ENCODE results near the gene IGFBP7.

The IGFBP7 gene

DNA sequence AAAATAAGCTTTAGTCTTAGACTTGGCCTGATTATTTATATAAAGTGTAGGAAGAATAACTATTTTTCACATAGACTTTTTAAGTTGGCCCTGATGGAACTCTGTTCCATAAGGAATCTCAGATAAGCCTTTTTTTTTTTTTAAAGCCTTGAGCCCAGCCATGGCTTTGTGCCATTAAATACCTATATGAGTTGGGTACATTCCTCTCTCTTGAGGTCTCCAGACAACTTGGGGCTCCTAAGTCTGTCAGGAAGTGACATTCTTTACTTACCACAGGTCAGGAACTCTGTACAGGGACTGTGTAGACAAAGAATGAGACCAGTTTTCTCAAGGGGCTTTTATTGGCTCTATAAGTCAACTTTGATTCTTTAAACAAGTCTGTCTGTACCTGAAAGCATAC, 27.1 kb upstream of the IGFBP7 start:
- Histone ChIP-seq H3K27me3 (ENCODE audit: insufficient read depth, low read length, poor library complexity) (no peaks in the 10 kb centered on the region), H3K4me2 (ENCODE audit: low read length) (no peak overlapping the region), H3K27ac (ENCODE audit: low read depth, low read length) (no peak overlapping the region), H4K8ac (ENCODE audit: low read depth, low read length) (no peak overlapping the region), H3K56ac (ENCODE audit: low read length) (no peak overlapping the region), H3K23ac (ENCODE audit: low read length) (no peak overlapping the region), H2BK120ac (ENCODE audit: low read depth, low read length) (no peak overlapping the region), H3K4ac (ENCODE audit: low read depth, low read length) (no peak overlapping the region), H3K36me3 (ENCODE audit: control insufficient read depth, insufficient read depth, low read length) (no peaks in the 10 kb centered on the region), H4K5ac (ENCODE audit: low read length) (no peak overlapping the region), H3K79me2 (ENCODE audit: control insufficient read depth, insufficient read depth, low read length) (no peaks in the 10 kb centered on the region), H2AK5ac (ENCODE audit: low read length) (no peak overlapping the region), H3K79me1 (ENCODE audit: low read length) (no peaks in the 10 kb centered on the region), H3K18ac (ENCODE audit: low read length) (no peak overlapping the region), H2BK5ac (ENCODE audit: low read length) (no peak overlapping the region), H2BK15ac (replicated peaks; ENCODE audit: low read depth) (no peak overlapping the region), H3K4me3 (ENCODE audit: low read length) (no peak overlapping the region), H3K9ac (ENCODE audit: low read length) (no peak overlapping the region), H3K4me1 (ENCODE audit: control insufficient read depth, low read depth, low read length) (no peaks in the 10 kb centered on the region)
- DNase-seq, result no peak

DNA sequence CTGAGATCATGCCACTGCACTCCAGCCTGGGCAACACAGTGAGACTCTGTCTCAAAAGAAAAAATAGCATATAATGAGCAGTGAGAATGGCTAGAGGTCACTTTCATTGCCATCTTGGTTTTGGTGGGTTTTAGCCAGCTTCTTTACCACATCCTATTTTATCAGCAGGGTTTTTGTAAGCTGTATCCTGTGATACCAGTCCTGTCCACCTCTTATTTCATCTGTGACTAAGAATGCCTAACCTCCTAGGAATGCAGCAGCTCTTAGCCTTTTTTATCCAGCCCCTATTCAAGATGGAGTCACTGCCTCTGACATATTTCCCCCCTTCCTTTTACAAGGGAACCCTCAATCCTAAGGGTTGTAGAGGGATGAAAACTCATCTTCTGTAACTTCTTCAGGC, 26.1 kb upstream of the IGFBP7 start:
- Histone ChIP-seq H3K36me3 (ENCODE audit: control insufficient read depth, insufficient read depth, low read length) (no peaks in the 10 kb centered on the region), H3K27me3 (ENCODE audit: insufficient read depth, low read length, poor library complexity) (no peaks in the 10 kb centered on the region), H3K23ac (ENCODE audit: low read length) (no peak overlapping the region), H3K27ac (ENCODE audit: low read depth, low read length) (no peak overlapping the region), H4K8ac (ENCODE audit: low read depth, low read length) (no peak overlapping the region), H3K4me3 (ENCODE audit: low read length) (no peak overlapping the region), H2BK15ac (replicated peaks; ENCODE audit: low read depth) (no peak overlapping the region), H3K9ac (ENCODE audit: low read length) (no peak overlapping the region), H2BK120ac (ENCODE audit: low read depth, low read length) (no peak overlapping the region), H3K4ac (ENCODE audit: low read depth, low read length) (no peak overlapping the region), H2BK5ac (ENCODE audit: low read length) (no peak overlapping the region), H4K5ac (ENCODE audit: low read length) (no peak overlapping the region), H3K4me1 (ENCODE audit: control insufficient read depth, low read depth, low read length) (no peaks in the 10 kb centered on the region), H2AK5ac (ENCODE audit: low read length) (no peak overlapping the region), H3K79me1 (ENCODE audit: low read length) (no peaks in the 10 kb centered on the region), H3K79me2 (ENCODE audit: control insufficient read depth, insufficient read depth, low read length) (no peaks in the 10 kb centered on the region), H3K56ac (ENCODE audit: low read length) (no peak overlapping the region), H3K4me2 (ENCODE audit: low read length) (no peak overlapping the region), H3K18ac (ENCODE audit: low read length) (no peak overlapping the region)
- no peak for DNase-seq

- no peaks in the 10 kb centered on the region for H3K79me2 ChIP-seq (ENCODE audit: control insufficient read depth, insufficient read depth, low read length)
- no CpG with 5 or more reads among the region's 2 CpGs for WGBS (ENCODE audit: extremely low coverage, insufficient coverage, low lambda C conversion rate)
- no peak overlapping the region for H2BK5ac ChIP-seq (ENCODE audit: low read length)
- no peaks in the 10 kb centered on the region for H3K79me1 ChIP-seq (ENCODE audit: low read length)
- no peak overlapping the region for H3K56ac ChIP-seq (ENCODE audit: low read length)
- no peak overlapping the region for H3K4me2 ChIP-seq (ENCODE audit: low read length)
- H3K27me3 ChIP-seq (ENCODE audit: insufficient read depth, low read length, poor library complexity), result no peaks in the 10 kb centered on the region
- no peak overlapping the region for H3K18ac ChIP-seq (ENCODE audit: low read length)
- no peaks in the 10 kb centered on the region for H3K4me1 ChIP-seq (ENCODE audit: control insufficient read depth, low read depth, low read length)
- H3K9ac ChIP-seq (ENCODE audit: low read length), result no peak overlapping the region
- no peak overlapping the region for H4K5ac ChIP-seq (ENCODE audit: low read length)
- H3K4me3 ChIP-seq (ENCODE audit: low read length), result no peak overlapping the region
- no peaks in the 10 kb centered on the region for H3K36me3 ChIP-seq (ENCODE audit: control insufficient read depth, insufficient read depth, low read length)
- no peak overlapping the region for H4K8ac ChIP-seq (ENCODE audit: low read depth, low read length)
- DNase-seq, result no peak
- no peak overlapping the region for H3K27ac ChIP-seq (ENCODE audit: low read depth, low read length)
- no peak overlapping the region for H3K23ac ChIP-seq (ENCODE audit: low read length)
- no peak overlapping the region for H2BK15ac ChIP-seq (replicated peaks; ENCODE audit: low read depth)
- H2BK120ac ChIP-seq (ENCODE audit: low read depth, low read length), result no peak overlapping the region
- no peak overlapping the region for H3K4ac ChIP-seq (ENCODE audit: low read depth, low read length)
- no peak overlapping the region for H2AK5ac ChIP-seq (ENCODE audit: low read length)
Measured at GRCh38 chr4:57132743-57133137, 22.6 kb upstream of the IGFBP7 start.

GRCh38 chr4:57131849-57132742, 21.9 kb upstream of the IGFBP7 start:
- H2BK120ac ChIP-seq (ENCODE audit: low read depth, low read length), result no peak overlapping the region
- H3K4me1 ChIP-seq (ENCODE audit: control insufficient read depth, low read depth, low read length), result no peaks in the 10 kb centered on the region
- no peak overlapping the region for H3K23ac ChIP-seq (ENCODE audit: low read length)
- no peaks in the 10 kb centered on the region for H3K79me2 ChIP-seq (ENCODE audit: control insufficient read depth, insufficient read depth, low read length)
- H3K9ac ChIP-seq (ENCODE audit: low read length), result no peak overlapping the region
- no CpG with 5 or more reads among the region's 7 CpGs for WGBS (ENCODE audit: extremely low coverage, insufficient coverage, low lambda C conversion rate)
- H2BK15ac ChIP-seq (replicated peaks; ENCODE audit: low read depth), result no peak overlapping the region
- no peak overlapping the region for H4K8ac ChIP-seq (ENCODE audit: low read depth, low read length)
- no peak overlapping the region for H3K56ac ChIP-seq (ENCODE audit: low read length)
- H2AK5ac ChIP-seq (ENCODE audit: low read length), result no peak overlapping the region
- H3K4me2 ChIP-seq (ENCODE audit: low read length), result no peak overlapping the region
- H3K79me1 ChIP-seq (ENCODE audit: low read length), result no peaks in the 10 kb centered on the region
- H3K4me3 ChIP-seq (ENCODE audit: low read length), result no peak overlapping the region
- peak; percentile 22 for DNase-seq
- no peak overlapping the region for H3K27ac ChIP-seq (ENCODE audit: low read depth, low read length)
- no peaks in the 10 kb centered on the region for H3K36me3 ChIP-seq (ENCODE audit: control insufficient read depth, insufficient read depth, low read length)
- H3K27me3 ChIP-seq (ENCODE audit: insufficient read depth, low read length, poor library complexity), result no peaks in the 10 kb centered on the region
- no peak overlapping the region for H2BK5ac ChIP-seq (ENCODE audit: low read length)
- no peak overlapping the region for H4K5ac ChIP-seq (ENCODE audit: low read length)
- H3K18ac ChIP-seq (ENCODE audit: low read length), result no peak overlapping the region
- H3K4ac ChIP-seq (ENCODE audit: low read depth, low read length), result no peak overlapping the region

GRCh38 chr4:57129477-57129876, 19.3 kb upstream of the IGFBP7 start:
- Histone ChIP-seq H3K9ac (ENCODE audit: low read length) (no peak overlapping the region), H2AK5ac (ENCODE audit: low read length) (no peak overlapping the region), H3K4ac (ENCODE audit: low read depth, low read length) (no peak overlapping the region), H3K4me1 (ENCODE audit: control insufficient read depth, low read depth, low read length) (no peaks in the 10 kb centered on the region), H4K5ac (ENCODE audit: low read length) (no peak overlapping the region), H2BK5ac (ENCODE audit: low read length) (no peak overlapping the region), H2BK15ac (replicated peaks; ENCODE audit: low read depth) (no peak overlapping the region), H3K23ac (ENCODE audit: low read length) (no peak overlapping the region), H3K4me3 (ENCODE audit: low read length) (no peak overlapping the region), H3K4me2 (ENCODE audit: low read length) (no peak overlapping the region), H3K79me1 (ENCODE audit: low read length) (no peaks in the 10 kb centered on the region), H3K18ac (ENCODE audit: low read length) (no peak overlapping the region), H3K27ac (ENCODE audit: low read depth, low read length) (no peak overlapping the region), H2BK120ac (ENCODE audit: low read depth, low read length) (no peak overlapping the region), H3K79me2 (ENCODE audit: control insufficient read depth, insufficient read depth, low read length) (no peaks in the 10 kb centered on the region), H3K56ac (ENCODE audit: low read length) (no peak overlapping the region), H3K27me3 (ENCODE audit: insufficient read depth, low read length, poor library complexity) (no peaks in the 10 kb centered on the region), H3K36me3 (ENCODE audit: control insufficient read depth, insufficient read depth, low read length) (no peaks in the 10 kb centered on the region), H4K8ac (ENCODE audit: low read depth, low read length) (no peak overlapping the region)
- no CpG with 5 or more reads among the region's 1 CpG for WGBS (ENCODE audit: extremely low coverage, insufficient coverage, low lambda C conversion rate)
- no peak for DNase-seq

DNA sequence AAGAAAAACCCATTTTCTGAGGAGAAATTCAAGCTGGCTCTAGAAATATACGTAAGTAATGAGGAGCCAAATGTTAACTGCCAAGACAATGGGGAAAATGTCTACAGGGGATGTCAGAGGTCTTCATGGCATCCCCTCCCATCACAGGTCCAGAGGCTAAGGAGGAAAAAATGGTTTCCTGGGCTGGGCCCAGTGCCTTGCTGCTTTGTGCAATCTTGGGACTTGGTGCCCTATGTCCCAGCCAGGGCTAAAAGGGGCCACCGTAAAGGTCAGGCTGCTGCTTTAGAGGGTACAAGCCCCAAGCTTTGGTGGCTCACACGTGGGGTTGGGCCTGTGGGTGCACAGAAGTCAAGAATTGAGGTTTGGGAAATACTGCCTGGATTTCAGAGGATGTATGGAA, 17.2 kb upstream of the IGFBP7 start:
- no peak overlapping the region for H4K5ac ChIP-seq (ENCODE audit: low read length)
- no peak overlapping the region for H3K4me2 ChIP-seq (ENCODE audit: low read length)
- DNase-seq, result no peak
- WGBS (ENCODE audit: extremely low coverage, insufficient coverage, low lambda C conversion rate), result no CpG with 5 or more reads among the region's 3 CpGs
- H3K4me3 ChIP-seq (ENCODE audit: low read length), result no peak overlapping the region
- no peak overlapping the region for H3K4ac ChIP-seq (ENCODE audit: low read depth, low read length)
- H3K79me2 ChIP-seq (ENCODE audit: control insufficient read depth, insufficient read depth, low read length), result no peaks in the 10 kb centered on the region
- no peak overlapping the region for H2BK5ac ChIP-seq (ENCODE audit: low read length)
- H3K36me3 ChIP-seq (ENCODE audit: control insufficient read depth, insufficient read depth, low read length), result no peaks in the 10 kb centered on the region
- no peaks in the 10 kb centered on the region for H3K79me1 ChIP-seq (ENCODE audit: low read length)
- H3K27ac ChIP-seq (ENCODE audit: low read depth, low read length), result no peak overlapping the region
- H2AK5ac ChIP-seq (ENCODE audit: low read length), result no peak overlapping the region
- no peaks in the 10 kb centered on the region for H3K4me1 ChIP-seq (ENCODE audit: control insufficient read depth, low read depth, low read length)
- no peak overlapping the region for H2BK120ac ChIP-seq (ENCODE audit: low read depth, low read length)
- no peak overlapping the region for H3K23ac ChIP-seq (ENCODE audit: low read length)
- H3K56ac ChIP-seq (ENCODE audit: low read length), result no peak overlapping the region
- no peaks in the 10 kb centered on the region for H3K27me3 ChIP-seq (ENCODE audit: insufficient read depth, low read length, poor library complexity)
- H4K8ac ChIP-seq (ENCODE audit: low read depth, low read length), result no peak overlapping the region
- no peak overlapping the region for H3K18ac ChIP-seq (ENCODE audit: low read length)
- H2BK15ac ChIP-seq (replicated peaks; ENCODE audit: low read depth), result no peak overlapping the region
- H3K9ac ChIP-seq (ENCODE audit: low read length), result no peak overlapping the region
